HAP-1 (cell line): ENCODE results near the gene SULT1A2.
A peak's percentile ranks its signal among the peaks of the same experiment; 100 is the strongest.
"Not testable (repeated sequence)": the region's sequence is repeated elsewhere in the genome, so short reads cannot be mapped to it uniquely, and the experiment has no call there.

Source experiments
- DNase-seq, 2 experiments: peaks; one replicate each; pipeline ENCODE4 v3.0.0-alpha.2; 2016 to 2020; ENCODE audit warnings: low spot score in 2 of 2
- H3K27me3 ChIP-seq: fragments of 250-450 bp; sonication (Bioruptor Pico); 2 replicates; pipeline ENCODE4 v1.5.1; 2020; ENCODE audit warnings: low read depth, mild to moderate bottlenecking, moderate library complexity
- H3K36me3 ChIP-seq: fragments of 250-450 bp; sonication (Bioruptor Pico); replicated peaks from 2 replicates; pipeline ENCODE4 v1.5.1; 2020; ENCODE audit warnings: mild to moderate bottlenecking
- H3K4me1 ChIP-seq: fragments of 250-450 bp; sonication (Bioruptor Pico); 2 replicates; pipeline ENCODE4 v1.5.1; 2020; ENCODE audit warnings: mild to moderate bottlenecking
- H3K4me3 ChIP-seq: fragments of 250-450 bp; sonication (Bioruptor Pico); 2 replicates; pipeline ENCODE4 v1.5.1; 2020; ENCODE audit warnings: mild to moderate bottlenecking, moderate library complexity
- H3K9me3 ChIP-seq: fragments of 250-450 bp; sonication (Bioruptor Pico); 2 replicates; pipeline ENCODE4 v1.5.1; 2020; ENCODE audit warnings: mild to moderate bottlenecking, moderate library complexity
- in situ Hi-C: fragments of 300-500 bp; cut with MboI; formaldehyde crosslinking; loops from 3 replicates; pipeline ENCODE4 v1.14.3; 2020; ENCODE audit warnings: low sequenced_read_pairs, inconsistent platforms, mixed read lengths

SULT1A2 gene

DNA sequence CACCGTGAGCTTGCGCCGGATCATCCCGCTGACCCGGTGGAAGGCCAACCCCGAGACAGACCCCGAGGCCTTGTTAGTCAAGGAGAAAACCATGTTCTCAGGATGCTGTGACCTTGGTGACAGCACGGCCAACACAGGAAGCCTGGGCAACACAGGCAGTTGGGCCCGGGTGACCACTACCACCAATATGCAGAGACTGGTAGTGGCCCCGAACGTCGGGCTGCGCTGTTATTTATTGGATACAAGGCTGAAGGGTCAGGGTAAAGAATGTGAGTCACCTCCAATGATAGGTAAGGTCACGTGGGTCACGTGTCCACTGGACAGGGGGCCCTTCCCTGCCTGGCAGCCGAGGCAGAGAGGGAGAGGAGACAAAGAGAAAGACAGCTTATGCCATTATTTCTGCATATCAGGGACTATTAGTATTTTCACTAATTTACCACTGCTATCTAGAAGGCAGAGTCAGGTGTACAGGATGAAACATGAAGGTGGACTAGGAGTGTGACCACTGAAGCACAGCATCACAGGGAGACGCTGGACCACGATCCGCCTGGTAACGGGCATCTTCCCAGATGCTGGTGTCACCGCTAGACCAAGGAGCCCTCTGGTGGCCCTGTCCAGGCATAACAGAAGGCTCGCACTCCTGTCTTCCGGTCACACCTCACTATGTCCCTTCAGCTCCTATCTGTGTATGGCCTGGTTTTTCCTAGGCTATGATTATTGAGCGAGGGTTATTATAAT, 18.8 kb upstream of the SULT1A2 start:
- H3K4me1 ChIP-seq = peaks cover 12% of the 10 kb centered on the region
- H3K4me3 ChIP-seq, in situ Hi-C loops, H3K9me3 ChIP-seq, H3K27me3 ChIP-seq: not testable (repeated sequence)
- peaks cover 18% of the 10 kb centered on the region; the same call in 1 of the 2 replicates for H3K36me3 ChIP-seq
- DNase-seq = peak in 1 of 2 experiments; percentile 67

DNA sequence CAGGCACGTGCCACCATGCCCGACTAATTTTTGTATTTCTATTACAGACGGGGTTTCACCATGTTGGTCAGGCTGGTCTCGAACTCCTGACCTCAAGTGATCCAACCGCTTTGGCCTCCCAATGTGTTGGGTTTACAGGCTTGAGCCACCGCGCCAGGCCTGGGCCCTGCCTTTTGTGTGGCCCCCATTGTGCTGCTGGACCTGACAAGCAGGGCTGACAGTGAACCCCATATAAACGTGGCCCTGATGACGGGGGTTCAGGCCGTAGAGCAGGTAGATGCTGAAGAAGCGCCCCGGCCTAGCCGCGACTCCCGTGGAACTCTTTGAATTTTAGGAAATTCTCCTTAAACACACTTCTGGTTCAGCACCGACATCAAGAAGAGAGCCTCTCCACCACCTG, 17.7 kb upstream of the SULT1A2 start:
- H3K9me3 ChIP-seq, H3K4me3 ChIP-seq, H3K27me3 ChIP-seq, DNase-seq, in situ Hi-C loops: not testable (repeated sequence)
- H3K4me1 ChIP-seq = peaks cover 12% of the 10 kb centered on the region
- H3K36me3 ChIP-seq = peaks cover 14% of the 10 kb centered on the region; the same call in 1 of the 2 replicates

GRCh38 chr16:28613912-28614311, 17.1 kb upstream of the SULT1A2 start:
- H3K36me3 ChIP-seq, H3K27me3 ChIP-seq, DNase-seq, in situ Hi-C loops, H3K9me3 ChIP-seq, H3K4me3 ChIP-seq: not testable (repeated sequence)
- peaks cover 12% of the 10 kb centered on the region for H3K4me1 ChIP-seq

DNA sequence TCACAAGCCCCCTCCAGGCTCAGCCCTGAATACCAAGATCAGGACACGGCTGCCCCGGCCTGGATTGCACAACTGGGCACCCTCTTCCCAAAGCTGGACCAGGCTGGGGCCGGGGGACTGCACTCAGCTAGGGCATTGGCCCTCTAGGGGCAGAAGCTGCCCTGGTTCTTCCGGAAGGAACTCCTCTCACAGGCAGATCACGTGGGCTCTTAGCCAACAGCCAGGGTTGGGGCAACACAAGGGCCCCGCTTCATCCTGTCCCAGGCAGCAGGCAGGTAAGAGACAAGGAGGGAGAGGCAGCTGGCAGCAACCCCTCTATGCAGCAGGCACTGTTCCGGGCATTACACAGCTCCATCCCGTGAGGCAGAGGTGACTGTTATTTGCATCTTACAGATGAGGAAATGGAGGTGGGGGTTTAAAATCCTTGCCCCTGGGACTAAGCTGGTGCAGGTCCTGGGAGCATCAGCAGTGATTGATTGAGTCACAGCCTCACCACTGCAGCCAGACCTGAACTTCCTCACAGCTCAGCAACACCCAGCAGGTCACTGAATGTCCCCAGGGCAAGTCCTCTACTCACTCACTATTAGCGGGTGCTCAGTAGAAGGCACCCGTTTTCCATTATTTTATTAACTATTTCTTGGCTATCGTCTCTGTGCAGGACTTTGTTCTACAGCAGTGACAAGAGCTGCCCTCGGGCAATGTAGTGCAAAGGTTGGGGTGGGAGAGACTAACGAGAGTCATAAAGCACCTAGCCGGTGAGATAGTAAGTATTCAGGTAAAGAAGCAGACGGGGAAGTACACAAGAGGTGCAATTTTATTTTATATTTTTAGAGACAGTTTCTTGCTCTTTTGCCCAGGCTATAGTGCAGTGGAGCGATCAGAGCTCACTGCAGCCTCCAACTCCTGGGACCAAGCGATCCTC, 15.8 kb upstream of the SULT1A2 start:
- H3K4me1 ChIP-seq, in situ Hi-C loops, H3K36me3 ChIP-seq, H3K4me3 ChIP-seq, H3K9me3 ChIP-seq, DNase-seq, H3K27me3 ChIP-seq: not testable (repeated sequence)

GRCh38 chr16:28610595-28611191, 13.8 kb upstream of the SULT1A2 start:
- Histone ChIP-seq H3K4me3 (no peak overlapping the region), H3K27me3 (no peaks in the 10 kb centered on the region), H3K4me1 (no peaks in the 10 kb centered on the region), H3K36me3 (no peaks in the 10 kb centered on the region), H3K9me3 (no peaks in the 10 kb centered on the region)
- in situ Hi-C loops = no loop called here
- DNase-seq = no peak

DNA sequence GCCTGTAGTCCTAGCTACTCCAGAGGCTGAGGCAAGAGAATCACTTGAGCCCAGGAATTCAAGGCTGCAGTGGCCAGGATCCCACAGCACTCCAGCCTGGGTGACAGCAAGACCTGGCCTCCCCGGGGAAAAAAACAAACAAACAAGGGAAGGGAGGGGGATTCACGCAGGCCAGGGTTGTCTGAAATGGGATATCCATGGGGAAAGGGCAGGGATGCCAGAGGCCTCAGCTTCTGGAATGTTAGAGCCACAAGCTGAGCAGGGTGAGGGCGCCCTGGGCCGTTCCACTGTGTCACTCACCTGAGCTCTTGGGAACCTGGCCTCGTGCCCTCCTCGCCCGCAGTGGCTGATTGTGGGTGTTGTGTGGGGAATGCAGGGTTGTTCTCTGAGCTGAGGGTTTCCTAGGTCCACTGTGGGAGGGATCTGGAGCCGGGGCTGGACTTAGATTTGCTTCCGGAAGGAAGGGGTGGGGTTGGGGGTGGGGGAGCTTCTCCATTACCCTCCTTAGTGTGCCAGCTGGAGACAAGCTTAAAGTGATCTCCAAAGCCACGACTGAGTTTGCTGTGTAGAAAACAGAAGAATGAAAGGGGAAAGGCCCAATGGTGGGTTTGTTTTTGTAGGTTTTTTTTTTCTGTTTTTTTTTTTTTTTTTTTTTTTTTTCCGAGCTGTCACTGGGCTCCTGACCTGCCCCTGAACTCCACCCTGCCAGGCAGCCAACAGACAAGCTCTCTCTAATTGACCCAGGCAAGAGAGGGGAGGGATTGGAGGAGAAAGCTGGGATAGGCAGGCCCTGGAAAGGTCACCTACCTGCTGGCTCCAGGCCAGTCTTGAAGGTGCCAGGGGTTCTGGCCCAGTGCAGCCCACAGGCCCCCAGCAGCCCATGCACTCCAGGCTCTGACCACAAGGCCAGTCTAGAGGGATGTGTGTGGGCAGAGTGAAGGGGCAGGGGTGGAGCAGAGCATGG, 13.1 kb upstream of the SULT1A2 start, which contains the start of gene SULT1A1:
Gene SULT1A1 (minus strand): TSS at position 414 of the 964 bp plus-strand sequence. CDS start 1,189 bp downstream, outside the sequence.
- H3K27me3 ChIP-seq = no peaks in the 10 kb centered on the region
- DNase-seq = no peak
- in situ Hi-C loops = no loop called here

DNA sequence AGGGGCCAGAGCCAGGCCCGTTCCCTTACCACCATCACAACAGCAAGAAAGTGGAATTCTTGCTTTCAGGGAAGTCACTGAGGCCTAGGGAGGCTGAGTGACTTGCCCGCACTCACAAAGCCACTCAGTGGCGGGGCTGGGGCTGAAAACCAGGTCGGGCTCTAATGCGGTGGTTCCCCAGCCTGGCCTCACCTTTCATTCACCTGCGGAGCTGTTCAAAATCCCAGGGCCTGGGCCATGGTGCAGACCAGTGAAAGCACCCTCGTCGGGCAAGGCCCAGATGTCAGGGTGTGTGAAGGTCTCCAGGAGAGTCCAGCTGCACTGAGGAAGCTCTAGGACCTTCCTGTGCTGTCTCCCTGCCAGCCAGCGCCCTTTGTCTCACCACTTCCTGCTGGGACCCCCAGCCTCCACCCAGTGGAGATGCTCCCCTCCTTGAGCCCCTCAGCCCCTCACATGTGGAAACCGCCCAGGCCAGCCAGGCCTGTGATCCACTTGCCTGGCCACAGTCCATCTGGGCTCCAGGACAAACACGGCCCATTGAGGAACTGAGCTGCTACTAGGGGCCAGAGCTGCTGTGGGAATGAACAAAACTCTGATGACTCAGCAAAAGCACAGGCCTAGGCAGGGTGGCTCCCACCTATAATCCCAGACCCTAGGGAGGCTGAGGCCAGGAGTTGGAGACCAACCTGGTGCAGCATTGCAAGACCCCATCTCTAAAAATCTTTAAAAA, 12.2 kb upstream of the SULT1A2 start:
- H3K36me3 ChIP-seq, DNase-seq, in situ Hi-C loops, H3K9me3 ChIP-seq, H3K27me3 ChIP-seq, H3K4me3 ChIP-seq, H3K4me1 ChIP-seq: not testable (repeated sequence)

More for the DNA sequence above, 13.1 kb upstream of the SULT1A2 start, which contains the start of gene SULT1A1:
- H3K36me3 ChIP-seq = no peaks in the 10 kb centered on the region
- H3K4me3 ChIP-seq = no peak within 1 kb of the TSS
- H3K9me3 ChIP-seq = no peaks in the 10 kb centered on the region
- no peaks in the 10 kb centered on the region for H3K4me1 ChIP-seq

DNA sequence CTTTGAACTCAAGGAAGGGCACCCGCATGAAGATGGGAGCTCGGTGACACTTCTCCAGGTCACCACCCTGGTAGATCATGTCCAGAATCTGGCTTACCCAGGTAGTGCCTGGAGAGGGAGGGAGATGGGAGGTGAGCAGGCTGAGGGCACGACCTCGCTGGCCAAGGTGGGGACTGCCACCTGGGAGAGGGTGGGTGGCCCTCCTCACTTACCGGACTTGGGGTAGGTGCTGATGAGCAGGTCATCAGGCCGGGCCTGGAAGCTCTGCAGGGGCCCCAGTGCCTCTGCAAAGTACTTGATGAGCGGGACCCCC, 11.6 kb upstream of the SULT1A2 start:
- in situ Hi-C loops, H3K9me3 ChIP-seq, DNase-seq, H3K4me1 ChIP-seq, H3K27me3 ChIP-seq, H3K4me3 ChIP-seq, H3K36me3 ChIP-seq: not testable (repeated sequence)

- H3K4me3 ChIP-seq, H3K36me3 ChIP-seq, H3K27me3 ChIP-seq, H3K4me1 ChIP-seq, H3K9me3 ChIP-seq, in situ Hi-C loops, DNase-seq: not testable (repeated sequence)
These were observed 11.0 kb upstream of the SULT1A2 start for GRCh38 chr16:28607681-28608495.

DNA sequence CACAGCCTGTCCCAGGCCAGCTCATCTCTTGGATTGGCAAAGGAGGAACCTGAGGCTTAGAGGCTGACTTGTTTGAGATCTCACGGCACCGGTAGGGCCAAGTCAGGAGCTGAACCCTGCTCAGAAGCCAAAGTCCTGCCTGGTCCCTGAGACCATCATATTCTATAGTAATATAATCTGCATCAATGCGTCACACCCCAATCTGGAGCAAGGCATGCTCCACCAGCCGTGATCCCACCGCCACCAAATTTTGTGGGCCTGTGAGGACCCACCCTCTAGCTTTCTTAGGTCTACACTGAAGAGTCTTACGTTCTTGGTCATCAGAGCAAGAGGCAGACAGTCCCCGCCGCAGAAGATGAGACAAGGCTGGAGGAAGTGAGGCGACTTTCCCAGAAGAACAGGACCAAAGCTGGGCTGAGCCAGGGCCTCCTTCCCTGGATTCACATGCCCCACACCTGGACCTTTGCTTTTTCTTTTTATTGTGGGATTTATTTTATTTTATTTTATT, 10.3 kb upstream of the SULT1A2 start:
- no peak for DNase-seq
- Histone ChIP-seq H3K4me1 (no peaks in the 10 kb centered on the region), H3K36me3 (no peaks in the 10 kb centered on the region), H3K4me3 (no peak overlapping the region), H3K9me3 (no peaks in the 10 kb centered on the region), H3K27me3 (no peaks in the 10 kb centered on the region)
- in situ Hi-C loops = no loop called here

GRCh38 chr16:28606291-28607115, 9.7 kb upstream of the SULT1A2 start:
- no peak for DNase-seq
- Histone ChIP-seq H3K36me3 (no peaks in the 10 kb centered on the region), H3K9me3 (no peaks in the 10 kb centered on the region), H3K4me3 (no peak overlapping the region), H3K4me1 (no peaks in the 10 kb centered on the region), H3K27me3 (no peaks in the 10 kb centered on the region)
- in situ Hi-C loops = no loop called here
